ENCODE data around the gene PRPSAP1.
A peak's percentile ranks its signal among the peaks of the same experiment; 100 is the strongest.
"Not testable (repeated sequence)": the region's sequence is repeated elsewhere in the genome, so short reads cannot be mapped to it uniquely, and the experiment has no call there.

The PRPSAP1 gene

GRCh38 chr17:76354317-76354729, 607 bp upstream of the PRPSAP1 start:
- no peak for TF ChIP-seq CTCF (conservative IDR thresholded peaks at IDR 0.05; ENCODE audit: low read depth)
- peak overlapping the region; percentile 92 for H3K27ac ChIP-seq
- ChIA-PET POLR2A (ENCODE audit: low non-redundant PET) (interaction anchor here (1.9 kb wide), 1 partner anchor 30 kb away, joined by 12 read pairs; the partner anchor contains the start of gene SPHK1), CTCF (interaction anchor here (0.6 to 2.7 kb wide), 4 partner anchors 16 to 95 kb away, joined by 3 to 15 read pairs (median 4); no protein-coding TSS in a partner anchor)
- DNase-seq (ENCODE audit: low spot score), result no peak

DNA sequence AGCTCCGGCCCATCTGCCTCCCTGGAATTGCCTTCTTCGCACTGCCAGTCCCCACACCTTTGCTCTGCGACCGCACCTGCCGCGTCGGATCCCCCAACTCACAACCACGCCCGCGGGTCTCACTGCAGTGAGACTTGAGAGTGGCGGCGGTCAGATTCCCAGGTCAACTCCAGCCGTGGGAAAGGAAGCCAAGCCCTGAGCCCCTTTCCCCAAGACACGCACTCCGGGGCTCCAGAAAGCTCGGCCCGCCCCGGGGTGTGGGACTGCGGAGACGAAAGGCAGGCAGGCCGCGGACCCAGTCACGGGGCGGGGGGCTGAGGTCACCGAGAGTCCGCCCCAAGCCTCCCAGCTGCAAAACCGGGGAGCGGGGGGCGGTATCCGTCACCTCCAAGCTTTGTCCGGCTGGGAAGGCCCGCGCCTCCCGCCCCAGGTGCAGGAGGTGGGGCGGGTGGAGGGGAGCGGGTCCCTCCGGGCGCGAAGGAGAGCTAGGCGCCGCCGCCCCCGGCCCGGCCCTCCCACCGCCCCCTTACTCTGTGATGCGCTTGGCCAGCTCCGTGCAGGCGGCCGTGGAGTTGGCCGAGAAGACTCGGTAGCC, 615 bp downstream of the PRPSAP1 start:
- peak overlapping the region; percentile 92 for H3K27ac ChIP-seq
- no peak for TF ChIP-seq CTCF (conservative IDR thresholded peaks at IDR 0.05; ENCODE audit: low read depth)
- ChIA-PET CTCF (interaction anchor here (0.6 to 2.7 kb wide), 8 partner anchors 12 to 73 kb away, joined by 3 to 15 read pairs (median 4); no protein-coding TSS in a partner anchor), POLR2A (ENCODE audit: low non-redundant PET) (interaction anchor here (0.5 to 1.9 kb wide), 2 partner anchors 31 to 224 kb away, joined by 3 to 12 read pairs; partner anchors contain the start of gene SPHK1)
- peak; percentile 62 for DNase-seq (ENCODE audit: low spot score)

DNA sequence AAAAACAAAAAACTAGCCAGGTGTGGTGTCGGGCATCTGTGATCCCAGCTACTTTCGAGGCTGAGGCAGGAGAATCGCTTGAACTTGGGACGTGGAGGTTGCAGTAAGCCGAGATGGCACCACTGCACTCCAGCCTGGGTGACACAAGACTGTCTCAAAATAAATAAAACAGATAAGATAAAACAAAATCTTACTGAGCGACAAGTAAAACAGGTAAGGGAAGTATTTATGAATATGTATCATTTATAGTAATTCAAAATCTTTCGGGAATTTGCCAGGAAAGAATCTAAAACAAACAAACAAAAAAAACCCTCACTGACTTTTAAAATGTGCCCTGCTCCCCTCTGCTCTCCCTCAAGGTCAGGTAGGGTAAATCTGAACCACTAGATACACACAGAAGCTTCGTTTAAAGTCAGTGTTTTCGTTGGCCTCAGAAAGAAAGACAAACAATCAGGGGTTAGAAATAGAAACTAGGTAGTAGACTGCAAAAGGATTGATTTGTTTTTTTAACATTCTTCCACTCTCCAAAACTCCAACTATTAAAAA, 2.1 kb downstream of the PRPSAP1 start:
- CTCF ChIA-PET, result interaction anchor here (0.7 to 2.7 kb wide), 4 partner anchors 9 to 389 kb away, joined by 4 to 15 read pairs (median 4); no protein-coding TSS in a partner anchor
- POLR2A ChIA-PET (ENCODE audit: low non-redundant PET), result no interaction called here
- no peak for DNase-seq (ENCODE audit: low spot score)
- no peak for TF ChIP-seq CTCF (conservative IDR thresholded peaks at IDR 0.05; ENCODE audit: low read depth)
- H3K27ac ChIP-seq, result peak overlapping the region; percentile 55

DNA sequence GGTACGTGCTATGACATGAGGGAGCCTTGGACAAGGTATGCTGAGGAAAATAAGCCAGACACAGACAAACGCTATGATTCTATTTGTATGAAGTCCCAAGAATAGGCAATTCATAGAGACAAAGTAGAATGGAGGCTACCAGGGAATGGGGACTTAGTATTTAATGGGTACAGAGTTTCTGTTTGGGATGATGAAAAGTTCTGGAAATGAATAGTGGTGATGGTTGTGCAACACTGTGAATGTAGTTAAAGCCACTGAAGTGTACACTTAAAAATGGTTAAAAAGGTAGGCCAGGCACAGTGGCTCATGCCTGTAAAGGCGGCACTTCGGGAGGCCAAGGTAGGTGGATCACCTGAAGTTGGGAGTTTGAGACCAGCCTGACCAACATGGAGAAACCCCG, 3.3 kb downstream of the PRPSAP1 start:
- DNase-seq (ENCODE audit: low spot score), result no peak
- POLR2A ChIA-PET (ENCODE audit: low non-redundant PET), result no interaction called here
- CTCF ChIA-PET, result no interaction called here
- no peak for TF ChIP-seq CTCF (conservative IDR thresholded peaks at IDR 0.05; ENCODE audit: low read depth)
- H3K27ac ChIP-seq, result peak overlapping the region; percentile 55

DNA sequence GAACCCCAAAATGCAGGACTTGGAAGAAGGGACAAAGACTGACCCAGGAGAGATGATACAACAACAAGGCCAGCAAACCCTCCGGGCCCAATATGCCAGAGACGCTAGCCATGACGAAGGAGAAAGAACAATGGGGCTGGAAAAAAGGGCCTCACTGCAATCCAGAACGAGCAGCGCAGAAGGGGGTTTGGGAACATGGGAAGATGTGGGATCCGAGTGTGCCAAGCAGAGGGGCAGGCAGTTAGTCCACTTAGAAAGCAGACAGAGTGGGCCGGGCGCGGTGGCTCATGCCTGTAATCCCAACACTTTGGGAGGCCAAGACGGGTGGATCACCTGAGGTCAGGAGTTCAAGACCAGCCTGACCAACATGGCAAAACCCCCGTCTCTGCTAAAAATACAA, 6.8 kb downstream of the PRPSAP1 start:
- 0 out of 2 replicates have a peak overlapping the region, but pooled peaks have one; percentile 13 for H3K27ac ChIP-seq
- CTCF ChIA-PET; POLR2A ChIA-PET (ENCODE audit: low non-redundant PET); DNase-seq (ENCODE audit: low spot score): not testable (repeated sequence)

DNA sequence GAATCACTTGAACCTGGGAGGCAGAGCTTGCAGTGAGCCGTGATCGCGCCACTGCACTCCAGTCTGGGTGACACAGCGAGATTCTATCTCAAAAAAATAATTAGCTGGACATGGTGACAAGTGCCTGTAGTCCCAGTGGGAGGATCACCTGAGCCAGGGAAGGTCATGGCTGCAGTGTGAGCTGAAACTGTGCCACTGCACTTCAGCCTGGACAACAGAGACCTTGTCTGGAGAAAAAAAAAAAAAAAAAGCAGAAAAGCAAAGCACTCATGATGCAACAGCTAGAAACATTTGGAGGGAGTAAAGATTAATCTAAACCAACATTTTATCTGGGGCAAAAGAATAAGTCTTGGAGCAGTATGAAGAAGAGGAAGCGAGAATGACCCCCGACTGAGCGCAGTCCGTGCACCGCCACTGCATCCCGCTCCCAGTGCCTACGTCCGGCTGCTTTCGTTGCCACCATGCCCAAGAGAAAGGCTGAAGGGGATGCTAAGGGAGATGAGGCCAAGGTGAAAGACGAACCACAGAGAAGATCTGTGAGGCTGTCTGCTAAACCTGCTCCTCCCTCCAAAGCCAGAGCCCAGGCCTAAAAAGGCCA, 8.2 kb downstream of the PRPSAP1 start:
- POLR2A ChIA-PET (ENCODE audit: low non-redundant PET), result no interaction called here
- CTCF ChIA-PET, result interaction anchor here (0.6 to 0.9 kb wide), 3 partner anchors 19 to 193 kb away, joined by 3 to 4 read pairs (median 3); no protein-coding TSS in a partner anchor
- H3K27ac ChIP-seq, result peak overlapping the region; percentile 53
- DNase-seq (ENCODE audit: low spot score), result no peak
- no peak for TF ChIP-seq CTCF (conservative IDR thresholded peaks at IDR 0.05; ENCODE audit: low read depth)

DNA sequence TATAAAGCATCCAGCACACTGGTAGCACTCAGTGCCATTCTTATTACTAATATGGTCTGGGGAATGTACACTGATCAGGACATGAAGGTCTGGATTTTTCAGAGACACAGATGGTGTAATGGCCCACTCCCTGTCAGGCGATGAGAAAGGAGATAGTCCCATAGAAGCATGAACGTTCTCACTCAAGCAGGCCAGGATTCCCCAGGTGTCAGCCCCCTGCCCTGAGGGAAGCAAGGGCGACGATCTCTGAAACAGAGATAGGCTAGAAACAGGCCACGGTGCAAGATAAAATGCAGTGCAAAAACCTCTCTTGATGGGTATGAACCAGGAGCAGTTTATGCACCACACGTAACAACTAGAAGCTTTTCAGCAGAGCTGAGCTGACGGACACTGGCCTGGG, 10.6 kb downstream of the PRPSAP1 start:
- TF ChIP-seq CTCF (conservative IDR thresholded peaks at IDR 0.05; ENCODE audit: low read depth), result no peak
- ChIA-PET CTCF (no interaction called here), POLR2A (ENCODE audit: low non-redundant PET) (no interaction called here)
- DNase-seq (ENCODE audit: low spot score), result no peak
- H3K27ac ChIP-seq, result peak overlapping the region; percentile 13
